NCI-H69 (cell line): ENCODE data around the gene OAS1.

ENCODE experiments used
- DNase-seq: peaks from one replicate; lab custom pipeline; 2025; lab: John Stamatoyannopoulos, UW

The OAS1 gene

DNA sequence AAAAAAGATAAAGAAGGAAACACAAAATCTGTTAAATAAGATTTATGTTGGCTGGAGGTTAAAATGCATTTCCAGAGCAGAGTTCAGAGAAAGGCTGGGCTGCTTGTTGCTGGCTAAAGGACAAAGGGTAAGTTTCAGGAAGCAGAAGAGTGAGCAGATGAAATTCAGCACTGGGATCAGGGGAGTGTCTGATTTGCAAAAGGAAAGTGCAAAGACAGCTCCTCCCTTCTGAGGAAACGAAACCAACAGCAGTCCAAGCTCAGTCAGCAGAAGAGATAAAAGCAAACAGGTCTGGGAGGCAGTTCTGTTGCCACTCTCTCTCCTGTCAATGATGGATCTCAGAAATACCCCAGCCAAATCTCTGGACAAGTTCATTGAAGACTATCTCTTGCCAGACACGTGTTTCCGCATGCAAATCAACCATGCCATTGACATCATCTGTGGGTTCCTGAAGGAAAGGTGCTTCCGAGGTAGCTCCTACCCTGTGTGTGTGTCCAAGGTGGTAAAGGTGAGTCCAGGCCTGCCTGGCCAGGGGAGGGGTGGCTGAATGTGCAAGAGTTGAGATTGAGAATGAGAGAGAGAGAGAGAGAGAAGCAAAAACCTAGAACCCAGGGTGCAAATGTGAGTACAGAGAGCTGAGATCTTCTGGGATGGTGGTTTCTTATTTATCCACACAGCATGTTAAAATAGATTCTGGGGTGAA, at the start of gene OAS1:
Gene OAS1 (plus strand): TSS at position 251 of the 703 bp plus-strand sequence. CDS start 78 bp downstream, at position 329.
- DNase-seq = peak; percentile 64

GRCh38 chr12:112859291-112859690, 47.5 kb upstream of the OAS1 start:
- no peak for DNase-seq

- DNase-seq = no peak
Observed at GRCh38 chr12:112860181-112860580, 46.6 kb upstream of the OAS1 start.

- DNase-seq = no peak
Observed at GRCh38 chr12:112861284-112861683, 45.5 kb upstream of the OAS1 start.

DNA sequence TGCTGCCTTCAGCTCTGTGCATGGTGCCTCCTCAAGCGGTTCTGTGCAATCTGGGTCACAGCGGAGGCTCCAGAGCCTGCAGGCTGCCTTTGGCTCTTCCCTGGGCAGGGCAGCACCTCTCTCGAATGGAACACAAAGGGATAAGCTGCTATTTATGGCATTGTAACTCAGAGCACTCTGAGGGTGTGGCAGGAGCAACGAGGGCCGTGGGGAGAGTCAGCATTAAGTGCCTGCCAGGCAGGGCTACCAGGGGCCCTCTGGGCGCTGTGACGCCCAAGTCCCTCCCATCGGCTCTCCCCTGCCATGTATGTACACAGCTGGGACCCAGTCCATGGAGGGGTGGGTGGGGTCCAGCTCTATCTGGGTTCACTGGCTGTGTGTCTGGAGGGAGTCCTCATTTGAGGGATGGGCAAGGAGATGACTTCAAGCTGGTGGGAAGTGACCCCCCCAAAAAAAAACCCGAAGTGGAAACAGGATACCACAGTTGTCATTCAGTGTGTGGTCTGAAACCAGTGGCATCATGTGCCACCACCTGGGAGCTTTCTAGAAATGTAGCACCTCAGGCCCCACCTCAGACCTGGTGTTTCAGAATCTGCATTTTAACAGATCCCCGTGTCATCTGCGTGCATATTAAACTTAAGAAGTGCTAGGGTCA, 44.0 kb upstream of the OAS1 start:
- peak; percentile 89 for DNase-seq

DNA sequence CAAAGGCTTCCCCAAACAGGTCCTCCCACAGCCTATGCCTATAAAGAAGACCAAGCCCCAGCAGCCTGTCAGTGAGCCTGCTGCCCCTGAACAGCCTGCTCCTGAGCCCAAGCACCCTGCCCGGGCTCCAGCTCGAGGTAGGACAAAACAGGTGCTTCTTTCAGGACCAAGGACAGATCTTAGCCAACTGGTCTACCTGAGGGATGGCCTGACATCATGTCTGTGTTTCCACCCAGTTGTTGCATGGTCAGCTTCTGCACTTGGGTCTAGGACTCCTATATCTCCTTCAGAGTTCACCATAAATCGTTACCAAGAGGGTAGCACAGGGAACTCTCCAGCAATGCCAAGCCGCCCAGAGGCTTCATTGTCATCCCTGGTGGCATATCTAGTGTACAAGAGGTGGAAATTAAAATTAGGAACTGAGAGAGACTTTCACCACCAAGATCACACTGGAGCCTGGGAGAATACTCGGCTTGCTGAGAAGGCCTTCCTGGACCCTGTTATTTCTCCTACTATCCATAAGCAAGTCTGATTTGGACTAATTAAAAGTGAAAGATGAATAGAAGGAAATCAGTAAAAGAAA, 38.2 kb upstream of the OAS1 start:
- no peak for DNase-seq

- no peak for DNase-seq
Observed at GRCh38 chr12:112869091-112869490, 37.7 kb upstream of the OAS1 start.

- DNase-seq = no peak
Observed at GRCh38 chr12:112869778-112870177, 37.0 kb upstream of the OAS1 start.

DNA sequence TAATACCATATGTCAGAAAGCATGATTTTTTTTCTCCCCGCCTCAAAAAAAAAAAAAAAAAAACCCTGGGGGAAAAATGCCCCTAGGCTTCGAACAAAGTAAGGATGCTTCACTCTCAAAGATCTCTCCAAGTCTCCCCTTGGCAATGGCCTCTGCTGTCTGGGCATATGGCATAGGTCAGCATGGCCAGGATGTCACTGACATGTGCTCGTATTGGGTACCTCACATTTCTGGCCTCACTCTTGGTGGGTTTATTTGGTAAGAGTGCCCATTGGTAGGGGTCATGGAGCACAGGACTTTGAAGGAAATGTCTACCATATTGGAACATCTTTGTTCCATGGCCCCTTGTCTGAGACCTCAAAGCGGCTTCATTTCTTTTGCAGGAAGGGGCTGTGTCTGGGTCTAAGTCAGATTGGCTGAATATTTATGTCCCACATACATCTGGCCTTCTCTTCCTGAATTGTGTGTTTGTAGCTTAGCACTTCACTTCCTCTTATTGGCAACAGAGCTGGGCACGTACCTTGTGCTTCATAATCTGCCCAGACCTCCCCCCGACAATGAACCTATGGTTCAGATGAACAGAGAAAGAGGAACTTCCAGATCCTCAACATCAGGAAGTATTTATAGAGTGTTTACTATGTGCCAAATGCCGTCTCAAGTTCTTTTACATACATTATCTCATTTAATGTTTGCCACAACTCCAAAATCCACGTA, 36.3 kb upstream of the OAS1 start:
- no peak for DNase-seq

DNA sequence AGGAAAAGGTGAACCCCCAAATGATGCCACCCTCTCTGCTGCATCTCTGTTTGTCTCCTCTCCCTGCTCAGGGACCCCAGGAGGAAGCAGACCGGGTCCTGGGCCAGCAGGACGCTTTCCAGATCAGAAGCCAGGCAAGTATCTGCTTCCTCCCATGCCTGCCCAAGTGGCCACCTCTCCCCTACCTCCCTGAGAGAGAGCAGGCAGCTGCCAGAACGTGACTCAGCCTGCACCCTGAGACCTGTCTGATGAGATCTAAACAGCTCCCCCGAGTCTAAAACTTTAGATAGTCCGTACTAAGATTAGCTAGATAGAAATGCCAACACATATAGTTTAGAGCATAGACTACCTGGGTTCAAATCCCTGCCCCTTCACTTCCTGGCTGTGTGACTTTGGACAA, 31.2 kb upstream of the OAS1 start:
- no peak for DNase-seq

DNA sequence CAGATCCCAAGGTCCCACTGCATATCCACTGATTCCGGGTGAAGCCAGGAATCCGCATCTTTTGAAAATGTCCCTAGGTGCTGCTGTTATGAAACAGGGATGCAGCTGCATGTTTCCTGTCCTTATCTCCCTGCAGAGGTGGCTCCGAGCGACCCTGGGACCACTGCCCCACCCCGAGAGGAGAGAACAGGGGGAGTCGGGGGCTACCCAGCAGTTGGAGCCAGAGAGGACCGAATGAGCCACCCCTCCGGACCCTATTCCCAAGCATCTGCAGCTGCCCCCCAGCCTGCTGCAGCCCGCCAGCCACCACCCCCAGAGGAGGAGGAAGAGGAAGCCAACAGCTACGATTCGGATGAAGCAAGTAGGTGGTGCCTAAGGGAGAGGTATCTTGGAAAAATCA, 30.3 kb upstream of the OAS1 start:
- no peak for DNase-seq

GRCh38 chr12:112877006-112877405, 29.8 kb upstream of the OAS1 start:
- no peak for DNase-seq

DNA sequence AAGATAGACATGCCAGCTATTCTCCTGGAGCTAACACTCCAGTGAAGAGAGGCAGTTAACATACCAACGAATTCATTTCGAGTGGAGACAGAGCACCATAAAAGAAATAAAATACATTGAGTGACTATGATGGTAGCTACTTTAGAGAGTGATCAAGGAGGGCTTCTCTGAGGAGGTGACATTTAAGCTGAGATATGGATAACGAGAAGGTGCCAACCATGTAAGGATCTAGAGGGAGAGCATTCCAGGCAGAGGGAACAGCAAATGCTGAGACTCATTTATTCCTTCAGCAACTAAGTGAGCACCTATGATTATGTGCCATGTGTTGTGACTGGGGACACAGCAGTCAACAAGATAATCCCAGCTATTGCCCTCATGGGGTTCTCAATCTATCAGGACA, 28.3 kb upstream of the OAS1 start:
- no peak for DNase-seq

DNA sequence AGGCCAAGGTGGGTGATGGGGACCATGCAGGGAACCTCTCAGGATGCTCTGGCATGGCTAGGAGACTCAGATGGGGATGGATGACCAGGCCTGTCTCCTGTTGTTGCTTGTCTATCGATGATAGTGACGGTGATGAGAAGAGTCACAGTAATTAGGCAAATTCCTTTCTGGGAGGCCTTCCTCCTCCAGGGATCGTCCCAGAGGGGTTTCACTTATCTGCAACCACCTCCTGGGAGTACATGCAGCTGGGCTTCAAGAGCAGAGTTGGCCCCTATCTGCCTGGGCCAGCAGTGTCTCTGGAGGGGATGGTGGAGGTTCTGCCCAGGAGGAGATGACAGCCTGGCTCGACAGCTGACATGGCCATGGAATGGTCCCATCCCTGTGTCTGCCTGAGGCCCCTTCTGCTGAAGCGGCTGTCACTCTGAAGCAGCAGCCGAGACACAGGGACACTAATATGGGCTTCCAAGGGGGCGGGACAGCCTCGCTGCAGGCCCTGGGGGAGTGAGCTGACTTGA, 27.5 kb upstream of the OAS1 start:
- DNase-seq = no peak

- peak; percentile 82 for DNase-seq
Observed at GRCh38 chr12:112881602-112882001, 25.2 kb upstream of the OAS1 start.

- no peak for DNase-seq
Observed at GRCh38 chr12:112885236-112885635, 21.5 kb upstream of the OAS1 start.

GRCh38 chr12:112887550-112887949, 19.2 kb upstream of the OAS1 start:
- DNase-seq = no peak

GRCh38 chr12:112891093-112892024, 15.4 kb upstream of the OAS1 start:
- DNase-seq = peak; percentile 68

DNA sequence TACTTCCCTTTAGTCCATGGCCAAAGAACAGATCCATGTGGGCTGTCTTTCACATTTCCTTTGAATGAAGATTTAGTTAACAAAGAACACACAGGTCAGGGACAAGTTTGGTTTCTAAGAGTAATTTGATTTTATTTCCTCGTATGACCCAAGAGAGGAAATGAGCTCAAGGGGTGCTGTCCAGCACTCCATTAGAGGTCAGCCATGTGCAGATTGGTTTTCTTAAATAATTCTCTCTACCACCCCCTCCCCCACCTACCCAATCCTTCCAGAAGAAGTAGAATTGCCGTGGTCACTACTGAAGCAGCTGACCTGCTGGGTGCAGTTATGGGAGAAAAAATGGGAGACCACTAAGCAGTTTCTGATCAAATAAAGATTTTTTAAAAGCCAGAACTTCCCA, 13.9 kb upstream of the OAS1 start:
- DNase-seq = no peak

DNA sequence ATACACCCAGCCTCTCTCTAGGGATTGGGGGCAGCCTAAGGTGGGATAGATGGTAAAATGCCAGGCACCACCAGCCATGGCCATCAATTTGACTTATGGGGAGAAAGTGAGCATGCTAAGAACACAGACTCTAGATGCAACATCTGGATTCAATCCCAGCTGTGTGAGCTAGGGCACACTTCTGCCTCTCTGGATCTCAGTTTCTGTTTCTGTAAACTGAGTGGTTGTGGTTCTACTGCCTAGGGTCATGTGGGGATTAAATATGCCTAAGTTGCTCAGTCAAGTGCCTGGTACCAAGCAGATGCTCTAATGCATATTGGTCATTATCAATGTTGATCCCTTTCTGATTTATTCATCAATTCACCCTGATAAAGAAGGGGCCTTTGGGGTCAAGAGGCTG, 12.6 kb upstream of the OAS1 start:
- DNase-seq = no peak

- no peak for DNase-seq
Observed at GRCh38 chr12:112898380-112898779, 8.4 kb upstream of the OAS1 start.
